NCI-H1436 treated with DMSO at 0.1 percent for 48 hours (cell line): Measurements from ENCODE around the gene ZNF519.
"Not testable (repeated sequence)": the region's sequence is repeated elsewhere in the genome, so short reads cannot be mapped to it uniquely, and the experiment has no call there.

ENCODE experiments used
- DNase-seq: peaks from one replicate; lab custom pipeline; 2025; lab: John Stamatoyannopoulos, UW

ZNF519 gene

DNA sequence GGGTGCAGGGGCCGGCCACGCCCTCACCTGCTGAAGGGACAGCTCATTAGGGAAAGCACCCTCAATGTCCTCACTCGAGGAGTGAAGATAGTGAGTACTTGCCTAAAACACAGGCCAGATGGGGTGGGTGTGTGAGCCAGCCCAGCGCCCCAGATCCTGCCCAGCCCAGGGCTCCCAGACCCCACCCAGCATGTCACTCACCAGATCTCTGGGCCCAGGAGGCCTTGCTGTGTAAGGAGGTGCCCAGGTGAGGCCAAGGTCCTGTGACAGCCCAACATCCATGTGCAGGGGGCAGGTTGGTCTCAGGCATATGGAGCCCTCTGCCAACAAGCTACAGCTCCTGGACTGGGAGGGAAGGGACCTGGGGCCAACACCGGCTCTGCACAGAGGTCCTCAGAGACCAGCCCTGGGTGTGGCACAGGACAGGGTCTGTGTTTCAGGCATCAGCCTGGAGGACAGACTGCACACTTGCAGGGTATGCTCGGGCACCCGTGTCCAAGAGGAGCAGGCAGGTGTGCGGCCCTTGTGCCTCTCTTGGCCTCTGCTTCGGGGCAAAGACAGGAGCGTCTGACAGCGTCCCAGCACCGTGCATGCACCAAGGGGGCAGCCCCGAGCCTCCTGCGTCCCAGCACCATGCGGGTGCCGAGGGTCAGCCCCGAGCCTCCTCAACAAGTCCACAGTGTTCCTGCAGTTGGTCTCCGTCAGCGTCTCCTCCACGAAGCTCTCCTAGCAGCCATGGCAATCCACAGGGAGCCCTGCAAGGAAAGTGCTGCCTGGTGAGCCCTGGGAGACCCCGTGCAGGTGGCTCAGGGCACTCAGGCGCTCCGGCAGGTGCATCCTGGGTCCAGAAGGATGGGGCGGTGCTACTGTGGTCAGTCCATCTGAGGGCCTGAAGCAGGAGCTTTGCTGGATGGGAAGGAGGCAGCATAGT lies 16.0 kb upstream of the ZNF519 start:
- not testable (repeated sequence) for DNase-seq

DNA sequence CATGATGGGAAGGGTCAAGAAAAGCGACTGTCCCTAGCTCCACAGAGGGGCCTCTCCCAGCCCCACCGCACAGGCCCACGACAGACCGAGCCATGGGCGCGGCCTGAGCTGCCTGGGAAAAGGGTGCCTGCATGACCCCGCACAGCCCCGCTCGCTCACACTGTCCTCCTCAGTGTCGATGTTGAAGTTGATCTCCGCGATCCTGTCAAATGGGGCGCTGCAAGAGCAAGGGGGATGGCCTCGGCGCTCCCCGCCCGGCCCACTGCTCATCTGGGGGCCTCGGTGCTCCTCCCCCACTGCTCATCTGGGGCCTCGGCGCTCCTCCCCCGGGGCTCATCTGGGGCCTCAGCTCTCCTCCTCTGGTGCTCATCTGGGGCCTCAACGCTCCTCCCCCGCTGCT lies 14.5 kb upstream of the ZNF519 start:
- not testable (repeated sequence) for DNase-seq

DNA sequence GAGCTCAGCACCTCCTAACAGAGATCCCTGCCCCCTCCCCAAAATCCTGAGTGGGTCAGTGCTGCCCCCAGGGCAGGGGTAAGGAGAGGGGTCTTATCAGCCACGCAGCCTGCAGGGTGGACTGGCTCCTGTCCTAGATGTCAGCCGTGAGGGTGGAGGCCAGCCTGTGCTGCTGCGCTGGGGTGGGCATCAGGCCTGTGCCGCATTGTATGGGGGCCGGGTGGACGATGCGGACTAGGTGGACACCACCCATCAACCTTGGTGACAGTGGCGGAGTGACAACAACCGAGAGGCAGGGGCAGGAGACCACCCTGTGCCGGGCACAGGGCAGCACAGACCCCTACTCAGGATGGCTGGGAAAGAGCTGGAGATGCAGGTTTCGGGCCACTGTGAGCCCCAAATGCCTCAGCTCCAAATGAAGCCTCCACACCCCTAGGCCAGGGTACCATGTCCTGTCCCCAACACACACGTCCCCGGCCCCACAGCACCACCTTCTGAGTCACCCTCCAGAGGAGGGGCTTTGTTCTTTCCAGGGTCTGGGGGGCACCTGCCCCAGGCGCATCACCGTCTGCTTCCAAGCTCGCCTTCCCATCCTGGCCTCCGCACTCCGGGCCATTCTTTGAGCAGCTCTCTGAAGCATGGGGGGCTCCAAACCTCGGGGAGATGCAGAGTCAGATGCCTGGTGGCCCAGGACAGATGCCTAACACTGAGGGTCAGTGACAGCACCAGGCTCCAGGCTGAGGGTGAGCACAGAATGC lies 13.5 kb upstream of the ZNF519 start:
- DNase-seq = not testable (repeated sequence)

DNA sequence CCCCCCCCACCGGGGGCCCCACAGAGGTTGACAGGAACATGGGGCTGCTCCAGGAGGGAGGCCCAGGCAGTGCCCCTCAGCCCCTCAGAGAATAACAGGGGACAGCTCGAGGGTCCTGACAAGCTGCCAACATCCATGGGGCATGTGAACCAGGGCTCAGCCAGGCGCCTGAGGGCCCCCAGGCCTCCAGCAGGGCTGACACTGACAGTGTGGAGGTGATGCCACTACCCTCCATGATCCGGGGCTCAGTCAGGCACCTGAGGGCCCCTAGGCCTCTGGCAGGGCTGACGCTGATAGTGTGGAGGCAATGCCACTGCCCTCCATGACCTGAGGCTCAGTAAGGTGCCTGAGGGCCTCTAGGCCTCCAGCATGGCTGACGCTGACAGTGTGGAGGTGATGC lies 12.8 kb upstream of the ZNF519 start:
- DNase-seq = not testable (repeated sequence)

DNA sequence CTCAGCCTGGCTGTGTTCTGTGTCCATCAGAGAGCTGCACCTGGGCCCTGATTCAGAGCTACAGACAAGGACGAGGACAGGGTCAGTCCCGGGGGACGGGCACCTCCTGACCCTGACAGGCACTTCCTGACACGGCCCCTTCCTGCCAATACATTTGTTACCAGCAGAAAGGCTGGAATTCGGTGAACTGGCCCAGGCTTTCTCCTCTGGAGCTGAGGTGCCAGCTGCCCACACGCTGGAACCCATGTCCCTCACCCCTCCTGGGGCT lies 12.3 kb upstream of the ZNF519 start:
- no peak for DNase-seq

DNA sequence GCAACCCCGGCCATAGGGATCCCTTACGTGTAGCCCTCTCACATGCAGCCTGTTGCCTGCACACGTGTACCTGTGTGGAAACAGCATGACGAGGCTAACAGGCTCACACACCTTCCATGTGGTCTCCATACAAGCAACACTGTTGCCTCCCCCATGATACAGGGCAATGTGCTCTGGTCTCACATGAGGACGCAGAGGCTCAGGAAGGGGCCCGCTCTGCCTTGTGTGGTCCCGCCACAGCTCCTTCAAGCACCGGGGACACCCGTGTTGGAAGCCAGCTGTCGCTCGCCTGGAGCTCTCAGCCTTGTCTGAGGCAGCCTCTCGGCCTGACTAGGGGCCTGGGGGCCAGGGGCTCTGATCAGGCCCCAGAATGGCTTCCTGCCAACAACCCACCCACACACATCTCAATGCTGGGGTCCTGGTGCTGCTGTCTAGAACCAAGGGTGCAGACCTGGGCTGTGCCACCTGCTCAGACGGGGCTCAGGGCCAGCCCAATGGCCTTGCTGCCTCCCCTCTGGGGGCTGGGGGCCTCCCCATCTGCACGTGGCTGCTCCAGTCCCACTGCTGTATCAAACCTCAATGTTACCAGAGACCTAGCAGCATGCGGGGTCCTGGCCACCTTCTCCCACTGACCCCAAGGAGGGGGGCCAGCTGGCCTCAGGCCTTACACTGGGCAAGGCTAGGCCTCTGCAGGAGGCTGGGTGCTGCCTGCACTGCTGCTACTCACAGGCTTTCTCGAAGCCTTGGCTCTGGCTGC lies 11.8 kb upstream of the ZNF519 start:
- DNase-seq = not testable (repeated sequence)

DNA sequence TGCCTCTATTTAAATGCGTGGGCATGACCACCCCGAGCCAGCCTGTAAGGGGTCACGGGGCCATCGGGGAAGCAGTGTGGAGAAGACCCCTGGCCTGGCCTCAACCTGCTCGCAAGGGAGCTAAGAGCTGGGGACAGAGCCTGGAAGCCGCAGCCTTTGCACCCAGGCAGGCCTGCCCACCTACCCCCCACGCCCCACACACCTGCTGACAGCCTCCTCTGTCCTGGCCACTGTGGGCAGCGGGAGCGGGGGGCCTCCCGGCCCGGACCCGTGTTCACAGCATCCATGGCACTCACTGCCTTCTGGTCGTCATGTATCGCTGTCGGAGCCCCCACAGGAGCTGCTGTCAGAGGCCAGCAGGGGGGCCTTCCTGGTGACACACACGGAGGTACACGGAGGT lies 11.2 kb upstream of the ZNF519 start:
- not testable (repeated sequence) for DNase-seq

DNA sequence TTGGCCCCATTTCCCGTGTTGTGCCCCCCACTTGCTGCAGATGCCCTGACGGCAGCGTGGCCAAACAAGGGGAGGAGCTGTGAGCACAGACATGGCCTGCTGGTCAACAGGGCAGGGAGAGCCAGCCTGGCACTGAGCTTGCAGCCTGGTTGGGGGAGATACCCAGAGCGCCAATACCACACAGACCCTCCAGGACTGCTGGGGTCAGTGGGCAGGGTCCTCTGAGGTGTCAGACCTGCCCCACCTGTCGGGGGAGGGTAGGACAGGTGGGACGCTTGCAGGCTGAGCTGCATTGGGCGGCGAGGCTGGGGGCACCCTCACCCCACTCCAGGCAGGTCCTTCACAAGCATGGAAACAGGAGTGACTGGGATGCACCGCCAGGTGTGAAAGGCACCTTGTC lies 9.9 kb upstream of the ZNF519 start:
- DNase-seq = not testable (repeated sequence)

DNA sequence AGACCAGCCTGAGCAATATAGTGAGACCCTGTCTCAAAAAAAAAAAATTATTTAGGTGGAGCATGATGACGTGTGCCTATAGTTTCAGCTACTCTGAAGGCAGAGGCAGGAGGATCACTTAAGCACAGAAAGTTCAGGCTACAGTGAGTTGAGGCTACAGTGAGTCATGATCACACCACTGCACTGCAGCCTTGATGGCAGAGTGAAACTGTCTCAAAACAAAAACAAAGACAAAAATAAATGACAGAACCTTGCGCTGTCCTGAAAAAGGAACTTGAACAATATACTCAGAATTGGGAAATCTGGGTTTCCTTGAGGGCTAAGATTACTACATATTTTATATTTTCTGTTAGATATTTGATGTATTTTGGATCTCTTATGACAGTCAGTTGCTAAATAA lies 7.3 kb upstream of the ZNF519 start:
- not testable (repeated sequence) for DNase-seq

DNA sequence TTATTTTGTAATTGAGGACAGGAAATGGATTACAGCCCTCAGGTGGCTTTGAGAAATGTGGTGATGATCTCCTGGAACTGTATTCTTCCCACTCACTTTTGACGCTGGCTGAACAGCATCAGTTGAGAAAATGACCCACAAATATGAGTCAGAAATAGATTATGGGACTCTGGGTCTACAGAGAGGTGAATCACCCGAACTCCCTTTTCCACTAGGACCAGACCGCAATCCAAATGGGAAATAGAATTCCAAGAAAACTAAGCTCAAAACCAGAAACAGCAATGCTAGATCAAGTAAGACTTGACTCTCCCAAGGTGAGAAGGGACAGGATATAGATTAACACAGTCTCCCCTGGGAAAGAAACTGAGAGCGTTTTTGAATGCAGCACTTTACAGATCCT lies 5.7 kb upstream of the ZNF519 start:
- DNase-seq = not testable (repeated sequence)

DNA sequence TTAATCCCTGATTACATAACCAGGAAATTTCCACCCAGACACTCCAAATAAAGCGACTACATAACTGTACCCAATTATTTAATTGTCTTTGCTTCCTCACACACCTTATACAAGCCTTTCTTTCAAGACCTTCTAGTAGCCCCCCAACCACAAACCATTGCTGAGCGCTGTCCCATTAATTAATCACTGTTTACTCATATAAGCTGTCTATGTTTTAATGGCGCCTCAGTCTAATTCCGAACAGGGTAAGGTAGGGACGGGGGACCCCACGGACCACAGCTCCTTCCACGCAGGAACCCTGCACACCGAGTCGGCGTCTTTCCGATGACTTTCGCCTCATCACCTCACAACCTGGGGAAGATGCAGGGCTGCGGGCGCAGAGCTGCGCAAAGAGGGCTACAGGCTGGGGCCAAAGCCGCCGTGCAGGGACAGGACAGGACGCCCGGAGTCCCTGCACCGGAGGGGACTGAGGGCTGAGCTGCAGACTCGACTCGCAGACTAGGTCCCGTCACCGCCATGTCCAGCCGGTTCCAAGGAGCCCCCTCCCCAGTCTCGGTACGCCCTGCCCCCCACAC lies 452 bp downstream of the ZNF519 start:
- not testable (repeated sequence) for DNase-seq

DNA sequence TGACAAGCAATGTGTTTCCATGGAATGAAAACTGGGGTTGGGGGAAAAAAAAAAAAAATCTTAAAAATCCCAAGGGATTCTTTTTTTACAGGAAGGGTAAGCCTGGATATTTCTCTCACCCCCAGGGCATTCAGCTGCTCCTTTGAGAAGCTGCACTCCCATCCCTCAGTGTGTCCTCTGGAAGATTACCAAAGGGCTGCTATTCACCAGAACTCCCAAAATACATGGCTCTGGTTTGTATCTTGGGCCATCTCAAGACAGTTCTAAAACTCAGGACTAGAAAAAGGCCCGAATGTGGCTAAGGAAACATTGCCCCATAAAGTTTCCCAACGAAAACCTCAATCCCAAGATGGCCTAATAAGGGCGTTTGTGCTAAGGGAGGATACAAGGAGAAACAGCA lies 1.4 kb downstream of the ZNF519 start:
- not testable (repeated sequence) for DNase-seq

DNA sequence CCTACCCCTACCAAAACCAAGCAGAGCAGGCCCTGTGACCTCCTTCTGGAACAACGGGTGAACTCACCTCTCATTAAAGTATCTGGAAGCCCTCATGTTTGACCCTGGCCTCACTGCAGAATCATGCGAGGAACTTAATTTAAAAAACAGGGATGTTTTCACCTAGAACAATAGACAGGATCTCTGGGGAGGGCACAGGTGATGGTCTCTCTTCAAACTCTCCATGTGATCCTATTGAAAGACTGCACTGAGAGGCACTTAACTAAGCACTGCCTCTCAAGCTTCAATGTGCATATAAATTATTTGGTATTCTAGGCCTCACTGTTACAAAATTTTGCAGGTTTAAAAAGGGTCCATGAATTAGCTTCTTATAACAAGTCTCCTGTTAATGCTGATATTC lies 7.5 kb downstream of the ZNF519 start:
- DNase-seq = no peak

DNA sequence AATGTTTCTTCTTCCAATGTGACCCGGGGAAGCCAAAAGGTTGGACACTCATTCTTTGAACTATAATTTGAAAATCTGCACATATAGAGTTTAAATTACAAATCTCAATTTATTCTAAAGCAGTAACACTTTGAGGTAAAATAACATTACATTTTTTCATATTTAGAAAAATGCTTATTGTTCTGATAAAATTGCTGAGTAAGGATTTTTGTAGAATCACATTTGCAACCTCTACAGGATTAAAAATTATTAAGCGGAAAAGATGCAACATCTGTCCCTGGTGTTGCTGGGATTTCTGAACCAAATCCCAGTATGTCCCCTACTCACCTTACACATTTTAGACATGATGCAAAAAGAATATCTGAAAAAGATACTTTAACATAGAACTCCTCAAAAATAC lies 10.1 kb downstream of the ZNF519 start:
- DNase-seq = no peak

DNA sequence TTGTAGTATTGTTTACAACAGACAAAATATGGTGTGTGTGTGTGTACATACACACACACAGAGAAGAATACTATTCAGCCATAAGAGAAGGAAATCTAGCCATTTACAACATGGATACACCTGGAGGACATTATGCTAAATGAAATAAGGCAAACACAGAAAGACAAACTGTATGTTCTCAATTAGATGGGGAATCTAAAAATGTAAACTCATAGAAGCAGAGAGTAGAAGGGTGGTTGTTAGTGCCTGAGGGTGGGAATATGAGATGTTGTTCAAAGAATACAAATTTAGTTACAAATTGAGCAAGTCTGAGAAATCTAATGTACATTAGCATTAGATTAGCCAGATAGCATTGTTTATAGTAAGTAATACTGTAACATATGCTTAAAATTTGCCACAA lies 11.3 kb downstream of the ZNF519 start:
- DNase-seq = no peak

DNA sequence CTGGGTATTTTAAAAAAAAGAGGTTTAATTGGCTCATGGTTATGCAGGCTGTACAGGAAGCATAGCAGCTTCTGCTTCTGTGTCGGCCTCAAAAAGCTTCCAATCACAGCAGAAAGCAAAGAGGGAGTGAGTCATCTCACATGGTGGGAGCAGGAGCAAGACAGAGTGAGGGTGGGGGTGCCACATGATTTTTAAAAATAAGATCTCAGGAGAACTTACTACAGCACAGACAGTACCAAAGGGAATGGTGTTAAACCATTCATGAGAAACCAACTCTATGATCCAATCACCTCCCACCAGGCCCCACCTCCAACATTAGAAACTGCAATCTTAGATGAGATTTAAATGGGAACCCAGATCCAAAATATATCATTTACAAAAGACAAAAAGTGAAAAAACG lies 14.6 kb downstream of the ZNF519 start:
- DNase-seq = no peak

DNA sequence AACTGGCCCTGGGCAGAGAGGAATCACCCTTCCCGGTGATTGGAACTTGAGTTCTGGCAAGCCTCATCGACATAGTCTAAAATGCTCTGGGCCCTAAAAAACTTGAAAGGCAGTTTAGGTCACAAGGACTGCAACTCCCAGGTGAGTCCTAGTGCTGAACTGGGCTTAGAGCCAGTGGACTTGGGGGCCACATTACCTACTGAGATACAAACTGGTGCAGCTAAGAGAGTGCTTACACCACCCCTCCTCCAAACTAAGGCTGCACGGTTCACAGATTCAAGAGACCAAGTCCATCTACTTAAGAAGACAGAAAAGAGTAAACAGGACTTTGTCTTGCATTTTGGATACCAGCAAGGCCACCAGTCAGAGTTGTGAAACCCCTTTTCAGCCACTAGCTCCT lies 25.3 kb downstream of the ZNF519 start:
- no peak for DNase-seq

DNA sequence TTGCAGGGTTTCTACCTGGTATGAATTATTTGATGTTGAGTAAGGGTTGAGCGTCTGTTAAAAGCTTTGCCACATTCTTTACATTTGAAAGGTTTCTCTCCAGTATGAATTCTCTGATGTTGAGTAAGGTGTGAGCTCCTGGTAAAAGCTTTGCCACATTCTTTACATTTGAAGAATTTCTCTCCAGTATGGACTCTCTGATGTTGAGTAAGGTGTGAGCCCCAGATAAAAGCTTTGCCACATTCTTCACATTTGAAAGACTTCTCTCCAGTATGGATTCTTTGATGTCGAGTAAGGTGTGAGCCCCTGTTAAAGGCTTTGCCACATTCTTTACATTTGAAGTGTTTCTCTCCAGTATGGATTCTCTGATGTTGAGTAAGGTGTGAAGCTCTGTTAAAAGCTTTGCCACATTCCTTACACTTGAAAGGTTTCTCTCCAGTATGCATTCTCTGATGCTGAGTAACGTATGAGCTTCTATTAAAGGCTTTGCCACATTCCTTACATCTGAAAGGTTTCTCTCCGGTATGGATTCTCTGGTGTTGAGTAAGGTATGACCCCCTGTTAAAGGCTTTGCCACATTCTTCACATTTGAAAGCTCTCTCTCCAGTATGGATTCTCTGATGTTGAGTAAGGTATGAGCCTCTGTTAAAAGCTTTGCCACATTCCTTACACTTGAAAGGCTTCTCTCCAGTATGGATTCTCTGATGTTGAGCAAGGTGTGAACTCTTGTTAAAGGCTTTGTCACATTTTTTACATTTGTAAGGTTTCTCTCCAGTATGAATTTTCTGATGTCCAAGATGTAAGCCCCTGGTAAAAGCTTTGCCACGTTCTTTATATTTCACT lies 27.1 kb downstream of the ZNF519 start:
- DNase-seq = no peak

DNA sequence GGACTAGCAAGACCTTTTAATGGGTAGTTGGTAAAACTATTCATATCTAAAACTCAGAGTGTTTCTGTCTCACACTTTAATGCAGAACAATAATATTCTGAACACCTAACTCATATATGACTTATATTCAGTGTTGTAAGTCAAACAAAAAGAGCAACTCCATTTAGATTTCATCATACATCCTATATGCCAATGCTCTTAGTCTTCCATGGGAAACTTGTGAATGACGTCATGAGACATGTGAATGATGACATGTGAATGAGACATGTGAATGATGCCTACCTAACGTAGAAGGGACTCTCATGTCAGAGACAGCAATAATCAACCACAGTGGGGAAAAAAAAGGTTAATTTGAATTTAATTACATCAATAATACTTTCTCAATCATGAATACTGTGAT lies 28.0 kb downstream of the ZNF519 start:
- DNase-seq = no peak

DNA sequence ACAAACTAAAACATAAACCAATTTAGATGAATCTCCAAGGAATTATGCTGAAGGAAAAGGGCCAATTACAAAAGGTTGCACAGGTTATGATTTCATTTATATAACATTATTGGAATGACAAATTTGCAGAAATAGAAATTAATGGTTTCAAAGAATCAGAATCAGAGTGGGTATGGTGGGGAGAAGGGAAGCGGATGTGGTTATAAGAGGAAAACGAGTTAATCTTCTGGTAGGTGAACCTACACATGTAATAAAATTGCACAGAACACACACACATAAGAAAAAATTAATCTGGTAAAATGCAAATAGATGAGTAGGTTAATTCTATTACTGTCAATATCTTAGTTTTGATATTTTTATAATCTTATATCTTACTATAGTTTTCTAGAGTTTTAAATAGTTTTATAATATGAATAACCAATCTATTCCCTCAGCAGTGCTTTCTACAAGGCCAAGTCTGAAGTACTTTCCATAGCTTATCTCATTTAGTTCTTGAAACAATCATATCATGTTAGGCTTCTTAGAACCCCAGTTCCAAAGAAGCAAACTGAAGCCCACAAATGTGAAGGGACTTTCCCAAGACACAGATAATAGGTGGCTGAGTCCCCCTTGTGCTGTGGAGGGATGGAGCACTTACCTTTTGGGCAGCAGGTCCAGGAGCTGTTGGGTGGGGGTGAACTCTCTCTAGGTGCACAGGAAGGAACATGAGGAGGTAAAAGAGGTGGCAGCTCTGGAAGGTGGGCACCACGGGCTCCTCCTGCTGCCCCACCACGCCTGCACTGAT lies 31.5 kb downstream of the ZNF519 start:
- DNase-seq = no peak

DNA sequence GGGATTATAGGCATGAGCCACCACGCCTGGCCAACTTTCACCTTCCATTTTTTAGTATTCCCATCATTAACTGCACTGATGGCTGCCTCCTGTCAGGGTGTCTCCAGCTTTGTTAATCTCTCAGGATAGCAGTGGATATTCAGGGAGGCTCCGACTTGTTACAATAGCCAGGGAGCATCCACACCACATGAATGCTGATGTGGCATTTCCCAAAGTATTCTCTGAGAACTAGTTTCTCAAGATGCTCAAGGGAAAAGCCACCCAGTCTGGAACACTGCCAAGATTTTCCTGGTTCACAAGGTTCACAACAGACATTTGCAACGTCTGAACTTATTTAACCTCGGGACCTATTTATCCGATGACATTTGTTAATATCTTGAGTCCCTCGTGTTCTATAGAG lies 33.8 kb downstream of the ZNF519 start:
- no peak for DNase-seq
